NCI-H748 treated with DMSO at 0.1 percent for 48 hours (cell line): Measurements from ENCODE around the gene PHLPP2.
A peak's percentile ranks its signal among the peaks of the same experiment; 100 is the strongest.
"Not testable (repeated sequence)": the region's sequence is repeated elsewhere in the genome, so short reads cannot be mapped to it uniquely, and the experiment has no call there.

Source experiments
- DNase-seq: peaks from one replicate; lab custom pipeline; 2025; lab: John Stamatoyannopoulos, UW

Gene PHLPP2

DNA sequence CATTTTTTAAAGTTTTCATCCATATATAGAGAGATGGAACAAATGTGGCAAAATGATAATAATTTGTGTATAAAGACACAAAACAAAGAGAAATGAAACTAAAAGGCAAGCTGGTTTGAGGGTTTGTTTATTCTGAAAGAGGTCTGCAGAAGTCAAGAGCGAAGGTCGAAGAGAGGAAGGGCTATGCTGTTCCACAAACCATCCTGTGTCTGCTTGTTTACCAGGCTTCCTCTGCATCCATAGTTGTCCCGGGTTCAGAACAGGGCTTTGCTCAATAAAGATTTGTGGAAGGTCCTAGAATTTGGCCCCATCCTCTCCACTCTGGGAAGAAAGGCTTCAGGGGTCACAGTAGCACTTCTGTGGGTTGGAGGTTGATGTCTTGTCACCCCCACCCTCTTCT is 100.9 kb downstream of the PHLPP2 start:
- DNase-seq: no peak

DNA sequence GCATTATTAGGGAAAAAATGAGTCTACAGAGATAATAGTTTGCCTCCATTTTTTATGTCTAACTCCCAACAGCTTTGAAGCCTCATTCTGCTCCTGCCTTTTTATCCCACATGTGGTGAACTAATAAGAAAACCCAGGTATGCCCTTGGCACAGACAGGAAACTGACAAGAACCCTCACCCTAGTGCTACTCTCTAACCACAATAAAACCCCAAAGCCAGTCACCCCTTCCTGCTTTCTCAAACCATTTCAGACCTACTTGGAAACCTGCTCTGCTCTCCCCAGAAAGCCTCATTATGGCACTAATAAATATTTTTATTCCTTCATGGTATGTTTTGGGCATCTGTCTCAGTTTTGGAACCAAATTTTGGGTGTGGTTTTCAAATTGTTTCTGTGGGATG is 102.4 kb downstream of the PHLPP2 start:
- no peak for DNase-seq

DNA sequence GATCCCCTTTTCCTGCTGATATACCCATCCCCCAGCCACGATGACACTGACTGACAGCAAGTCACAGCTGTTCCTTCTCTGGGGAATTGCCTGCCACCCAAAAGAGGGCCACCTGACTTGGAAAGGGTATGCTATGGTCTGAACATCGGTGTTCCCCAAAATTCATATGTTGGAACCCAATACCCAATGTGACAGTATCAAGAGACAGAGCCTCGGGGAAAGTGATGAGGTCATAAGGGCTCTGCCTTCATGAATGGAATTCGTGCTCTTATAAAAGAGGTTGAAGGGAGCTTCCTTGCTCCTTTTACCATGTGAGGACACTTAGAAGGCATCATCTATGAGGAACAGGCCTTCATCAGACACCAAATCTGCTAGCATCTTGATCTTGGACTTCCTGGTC is 106.1 kb downstream of the PHLPP2 start:
- DNase-seq: no peak

DNA sequence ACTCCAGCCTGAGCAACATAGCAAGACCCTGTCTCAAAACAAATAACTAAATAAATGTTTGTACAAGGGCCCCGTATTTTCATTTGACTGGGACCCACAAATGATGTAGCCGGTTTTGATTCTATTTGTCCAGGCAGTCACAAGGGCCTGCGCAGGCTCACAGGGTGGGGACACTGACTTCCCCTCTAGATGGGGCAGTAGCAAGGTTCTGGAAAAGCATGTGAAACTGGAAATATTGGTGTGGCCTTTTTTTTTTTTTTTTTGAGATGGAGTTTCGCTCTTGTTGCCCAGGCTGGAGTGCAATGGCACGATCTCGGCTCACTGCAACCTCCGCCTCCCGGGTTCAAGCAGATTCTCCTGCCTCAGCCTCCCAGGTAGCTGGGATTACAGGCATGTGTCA is 109.5 kb downstream of the PHLPP2 start:
- DNase-seq: not testable (repeated sequence)

DNA sequence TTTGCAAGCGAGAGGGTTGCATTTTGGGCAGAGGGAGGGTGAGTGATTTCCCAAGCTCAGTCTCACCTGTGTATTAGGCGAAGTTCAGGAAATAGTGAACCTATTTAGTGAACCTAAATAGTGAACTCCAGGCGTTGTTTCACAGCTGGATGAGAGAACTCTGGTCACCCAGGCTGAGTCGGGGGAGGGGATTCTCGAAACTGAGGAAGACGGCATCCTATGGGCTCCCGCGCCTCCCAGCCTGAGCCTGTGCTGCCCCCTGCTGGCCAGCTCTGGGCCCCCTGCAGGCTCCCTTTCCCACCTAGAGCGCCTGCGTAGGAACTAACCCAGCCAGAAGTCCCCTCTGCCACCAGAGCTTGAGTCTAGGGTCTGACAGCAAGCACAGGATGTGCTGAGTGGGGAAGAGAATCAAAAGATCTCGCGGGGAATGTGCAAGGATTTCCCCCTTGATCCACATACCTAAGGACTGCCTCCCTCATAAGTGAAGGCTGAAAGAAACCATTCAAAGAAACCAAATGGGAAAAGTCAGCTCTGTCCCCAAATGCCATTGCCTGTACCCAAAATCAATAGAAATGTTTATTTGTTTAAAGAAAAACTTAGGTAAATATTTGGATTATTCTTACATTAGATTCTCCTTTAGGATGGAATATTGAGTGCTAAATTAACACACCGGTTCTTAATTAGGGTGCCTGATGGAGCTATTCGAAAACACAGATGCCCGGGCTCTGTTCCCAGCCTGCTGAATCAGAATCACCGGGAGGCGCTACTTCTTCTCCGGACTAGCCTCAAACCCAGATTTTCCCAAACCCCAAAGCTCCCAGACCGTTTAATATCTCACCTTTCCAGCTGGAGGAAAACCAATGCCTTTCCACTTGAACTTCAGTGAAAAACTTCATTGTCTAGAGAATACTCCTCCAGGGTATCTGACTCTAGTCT is 113.3 kb downstream of the PHLPP2 start:
- DNase-seq: peak; percentile 12

DNA sequence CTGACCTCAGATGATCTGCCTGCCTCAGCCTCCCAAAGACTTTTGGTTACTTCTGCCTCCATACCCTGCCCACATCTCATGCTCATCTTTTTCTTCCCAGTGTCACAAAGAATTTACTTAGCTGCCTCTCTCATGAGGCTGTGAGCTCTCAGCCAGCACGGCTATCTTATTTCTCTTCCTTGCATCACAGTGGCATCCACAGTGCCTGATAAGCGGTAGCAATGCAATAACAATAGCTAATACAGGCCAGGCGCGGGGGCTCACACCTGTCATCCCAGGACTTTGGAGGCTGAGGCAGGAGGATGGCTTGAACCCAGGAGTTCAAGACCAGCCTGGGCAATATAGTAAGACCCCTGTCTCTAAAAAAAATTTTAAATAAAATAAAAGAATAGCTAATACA is 114.1 kb downstream of the PHLPP2 start:
- DNase-seq: no peak

DNA sequence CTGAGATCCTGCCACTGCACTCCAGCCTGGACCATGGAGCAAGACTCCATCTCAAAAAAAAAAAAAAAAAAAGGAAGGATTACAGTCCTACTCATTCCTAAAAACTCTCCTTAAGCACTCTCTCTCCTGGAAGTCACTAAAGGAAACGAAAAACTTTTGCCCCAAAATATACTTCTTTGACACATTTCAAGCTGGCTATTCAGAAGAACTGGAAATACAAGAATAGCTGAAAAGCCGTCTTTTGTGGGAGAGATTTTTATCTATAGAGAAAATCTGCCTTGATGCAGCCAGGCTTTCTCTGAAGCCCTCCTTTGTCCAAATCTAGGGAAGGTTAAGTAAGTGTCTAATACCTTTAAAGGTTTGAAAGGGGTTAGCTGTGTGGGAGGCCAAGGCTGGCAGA is 115.4 kb downstream of the PHLPP2 start:
- DNase-seq: no peak

DNA sequence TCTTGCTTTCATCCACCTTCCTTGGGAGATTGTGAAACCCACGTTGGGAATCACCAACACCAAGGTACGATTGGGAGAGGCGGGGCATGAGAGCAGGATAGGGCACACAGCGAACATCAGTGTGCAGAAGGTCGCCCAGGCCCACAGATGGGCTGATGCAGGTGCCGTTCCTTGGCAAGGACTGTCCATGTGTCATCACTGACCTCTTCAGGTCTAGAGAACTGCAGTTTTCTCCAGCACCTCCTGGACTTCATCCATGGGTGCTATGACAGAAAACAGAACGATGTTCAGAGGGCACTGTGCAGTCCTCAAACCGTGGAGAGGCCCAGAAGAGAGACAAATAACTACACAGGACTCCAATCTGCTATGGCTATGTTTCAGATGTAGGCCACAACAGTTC is 123.7 kb downstream of the PHLPP2 start:
- DNase-seq: no peak

DNA sequence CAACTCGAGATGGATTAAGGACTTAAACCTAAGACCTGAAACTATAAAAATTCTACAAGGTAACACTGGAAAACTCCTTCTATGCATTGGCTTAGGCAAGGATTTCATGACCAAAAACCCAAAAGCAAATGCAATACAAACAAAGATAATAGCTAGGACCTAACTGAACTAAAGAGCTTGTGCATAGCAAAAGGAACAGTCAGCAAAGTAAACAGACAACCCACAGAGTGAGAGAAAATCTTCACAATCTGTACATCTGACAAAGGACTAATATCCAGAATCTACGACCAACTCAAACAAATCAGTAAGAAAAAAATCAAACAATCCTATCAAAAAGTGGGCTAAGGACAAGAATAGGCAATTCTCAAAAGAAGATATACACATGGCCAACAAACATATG is 126.1 kb downstream of the PHLPP2 start:
- not testable (repeated sequence) for DNase-seq

DNA sequence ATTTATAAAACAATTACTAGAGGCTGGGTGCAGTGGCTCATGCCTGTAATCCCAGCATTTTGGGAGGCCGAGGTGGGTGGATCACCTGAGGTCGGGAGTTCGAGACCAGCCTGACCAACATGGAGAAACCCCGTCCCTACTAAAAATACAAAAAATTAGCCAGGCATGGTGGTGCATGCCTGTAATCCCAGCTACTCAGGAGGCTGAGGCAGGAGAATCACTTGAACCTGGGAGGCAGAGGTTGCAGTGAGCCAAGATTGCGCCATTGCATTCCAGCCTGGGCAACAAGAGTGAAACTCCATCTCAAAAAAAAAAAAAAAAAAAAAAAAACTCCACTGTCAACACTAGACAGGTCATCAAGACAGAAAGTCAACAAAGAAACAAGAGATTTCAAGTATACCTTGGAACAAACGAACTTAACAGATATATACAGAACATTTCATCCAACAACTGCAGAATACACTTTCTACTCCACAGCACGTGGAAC is 129.1 kb downstream of the PHLPP2 start:
- DNase-seq: not testable (repeated sequence)
